ENCODE results near the gene TUBAL3.

The TUBAL3 gene

DNA sequence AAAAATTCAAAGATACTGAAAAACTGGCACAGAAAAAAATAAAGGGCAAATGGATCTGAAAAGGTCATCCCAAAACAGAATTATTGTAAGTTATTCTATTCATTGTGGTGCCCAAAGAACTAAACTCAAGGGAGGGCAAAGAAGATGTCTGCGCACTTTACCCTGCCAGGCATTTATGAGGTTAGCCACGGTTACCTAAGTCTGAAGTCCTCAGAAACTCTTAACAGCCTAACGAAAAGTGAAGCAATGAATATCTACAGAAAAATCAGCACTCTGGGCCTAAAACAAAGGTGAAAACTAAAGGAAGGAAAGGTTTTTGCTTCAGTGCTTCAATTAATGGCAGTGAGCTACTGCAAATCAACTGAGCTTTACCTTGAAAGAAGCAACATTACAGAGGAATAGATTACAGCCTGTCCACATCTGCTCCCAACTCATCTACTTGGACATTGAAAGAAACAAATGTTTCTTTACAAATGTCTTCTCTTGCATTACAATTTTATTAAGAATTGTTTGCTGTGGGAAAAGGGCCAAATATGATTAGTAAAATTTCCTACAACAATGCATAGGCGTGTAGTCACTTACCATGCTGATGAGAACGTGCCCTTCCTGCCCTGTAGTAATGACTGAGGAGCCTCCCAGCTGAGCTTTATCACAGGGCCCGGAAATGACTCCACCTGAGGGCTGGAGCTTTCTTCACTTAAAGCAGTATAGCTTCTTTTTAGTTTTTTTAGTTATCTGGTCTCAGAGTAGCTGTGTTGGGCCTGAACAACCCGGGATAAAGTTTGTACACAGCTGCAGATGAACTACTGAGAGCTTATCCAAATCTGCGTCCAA lies at the start of gene TUBAL3:
TSS of gene TUBAL3 (minus strand) at position 621 of the 834 bp plus-strand sequence. CDS start at position 585, 36 bp downstream.
- FAIRE-seq (no peak), DNase-seq (ENCODE audit: insufficient read length, low spot score) (no peak)

DNA sequence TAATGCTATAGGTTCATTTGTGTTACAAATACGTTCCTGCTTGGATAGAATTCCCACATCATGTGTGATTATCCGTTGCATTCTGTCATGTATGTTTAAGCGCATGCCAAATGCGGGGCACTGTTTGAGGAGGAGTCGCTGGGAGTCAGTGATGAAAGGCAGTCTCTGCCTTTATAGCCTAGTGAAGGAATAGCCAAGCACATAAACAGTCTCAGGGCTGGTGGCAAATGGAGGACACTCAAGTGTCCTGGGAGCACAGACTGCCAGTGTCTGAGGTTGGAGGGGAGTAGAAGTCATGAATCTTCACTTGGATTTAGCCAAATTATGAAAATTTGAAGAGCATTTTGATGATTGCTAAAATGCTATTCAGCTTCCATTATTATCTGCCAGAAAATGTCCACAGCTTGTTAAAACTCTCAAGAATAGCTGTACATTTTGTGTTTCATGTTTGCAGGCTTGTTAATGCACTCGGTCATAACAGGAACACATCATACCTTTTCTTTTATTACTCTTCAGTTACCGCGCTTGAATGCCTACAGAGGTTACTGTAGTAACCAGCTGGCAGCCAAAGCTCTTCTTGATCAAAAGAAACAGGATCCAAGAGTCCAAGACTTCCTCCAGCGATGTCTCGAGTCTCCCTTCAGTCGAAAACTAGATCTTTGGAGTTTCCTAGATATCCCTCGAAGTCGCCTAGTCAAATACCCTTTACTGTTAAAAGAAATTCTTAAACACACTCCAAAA lies 49.3 kb upstream of the TUBAL3 start:
- DNase-seq (ENCODE audit: insufficient read length, low spot score) = no peak
- no peak for FAIRE-seq

DNA sequence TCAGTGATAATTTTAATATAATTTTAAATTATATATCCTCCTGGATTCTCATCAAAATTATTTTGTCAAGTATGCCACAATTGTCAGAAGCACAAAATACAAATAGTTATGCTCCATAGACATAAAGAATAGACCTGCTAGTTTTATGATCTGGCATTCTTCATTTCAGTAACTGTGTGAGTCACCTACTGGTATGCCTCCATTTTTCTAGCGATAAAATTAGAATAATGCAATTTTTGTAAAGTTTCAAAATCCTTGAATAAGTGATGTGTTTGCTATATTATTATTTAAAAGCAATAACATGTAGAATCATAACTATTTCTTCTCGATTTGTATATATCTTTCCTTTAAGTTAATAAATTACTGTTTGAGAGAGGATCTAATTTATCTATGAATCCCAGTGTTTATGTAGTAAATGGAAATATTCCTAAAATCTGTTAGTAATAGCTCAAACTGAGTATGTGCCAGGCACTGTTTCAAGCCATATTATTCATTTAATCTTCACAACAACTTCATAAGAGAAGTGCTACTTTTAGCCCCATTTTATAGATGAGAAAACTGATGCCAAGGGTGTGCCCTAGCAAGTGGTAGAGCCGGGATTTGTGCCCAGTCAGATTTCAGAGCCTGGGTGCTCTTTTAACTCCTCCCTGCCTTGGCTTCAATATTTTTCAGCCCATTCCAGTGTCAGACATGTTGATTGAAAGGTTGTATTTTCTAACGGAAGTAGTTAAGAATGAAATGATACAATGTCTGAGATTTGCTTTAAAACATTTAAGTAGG lies 46.2 kb upstream of the TUBAL3 start:
- FAIRE-seq = no peak
- DNase-seq (ENCODE audit: insufficient read length, low spot score) = no peak

DNA sequence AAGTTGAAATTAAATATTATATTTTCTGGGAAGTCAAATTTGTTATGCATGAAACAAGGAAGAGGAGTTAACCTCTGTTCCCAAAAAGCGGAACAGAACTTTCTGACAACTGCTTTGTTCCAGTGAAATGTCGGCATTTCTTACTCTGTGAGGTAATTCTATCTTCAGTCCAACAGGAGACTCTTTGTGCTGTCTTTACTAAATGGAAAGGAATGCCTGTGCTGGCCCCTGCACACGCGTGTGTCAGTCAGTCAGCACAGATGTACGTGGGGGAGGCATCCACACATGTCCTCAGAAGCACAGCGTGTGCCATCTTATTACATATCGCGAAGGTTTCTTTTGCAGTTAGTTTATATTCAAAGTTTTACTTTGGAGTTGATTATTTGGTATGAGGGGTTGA lies 45.2 kb upstream of the TUBAL3 start:
- FAIRE-seq = no peak
- DNase-seq (ENCODE audit: insufficient read length, low spot score) = peak; percentile 38

- FAIRE-seq = no peak
- DNase-seq (ENCODE audit: insufficient read length, low spot score) = no peak
Measured at GRCh38 chr10:5449227-5449626, 44.6 kb upstream of the TUBAL3 start.

- FAIRE-seq = no peak
- no peak for DNase-seq (ENCODE audit: insufficient read length, low spot score)
Measured at GRCh38 chr10:5448333-5449001, 43.8 kb upstream of the TUBAL3 start.

GRCh38 chr10:5447611-5448071 lies 43.0 kb upstream of the TUBAL3 start:
- DNase-seq (ENCODE audit: insufficient read length, low spot score) (no peak), FAIRE-seq (no peak)

DNA sequence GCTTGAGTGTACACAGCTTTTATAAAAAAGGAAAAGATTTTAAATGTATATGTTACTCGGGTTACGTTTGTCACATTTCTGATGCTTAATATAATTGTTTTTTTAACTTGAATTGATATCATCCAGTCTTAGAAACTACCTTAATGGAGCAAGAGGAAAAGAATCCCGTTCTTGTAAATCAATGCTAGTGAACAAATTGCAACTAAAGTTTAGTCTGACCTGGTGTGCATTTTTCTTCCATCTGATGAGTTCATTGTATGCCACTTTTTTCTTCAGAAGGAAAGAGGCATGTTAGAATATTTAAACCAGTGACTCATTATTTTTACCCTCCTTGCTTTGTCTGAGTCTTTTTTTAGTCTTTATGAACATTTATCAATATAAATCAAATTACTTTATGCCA lies 42.4 kb upstream of the TUBAL3 start:
- FAIRE-seq = no peak
- no peak for DNase-seq (ENCODE audit: insufficient read length, low spot score)

GRCh38 chr10:5446390-5446926 lies 41.8 kb upstream of the TUBAL3 start:
- peak; percentile 78 for DNase-seq (ENCODE audit: insufficient read length, low spot score)
- FAIRE-seq = peak; percentile 4

GRCh38 chr10:5445006-5445405 lies 40.4 kb upstream of the TUBAL3 start:
- FAIRE-seq (no peak), DNase-seq (ENCODE audit: insufficient read length, low spot score) (no peak)

- FAIRE-seq (no peak), DNase-seq (ENCODE audit: insufficient read length, low spot score) (no peak)
Measured at GRCh38 chr10:5443429-5443828, 38.8 kb upstream of the TUBAL3 start.

- no peak for FAIRE-seq
- no peak for DNase-seq (ENCODE audit: insufficient read length, low spot score)
Measured at GRCh38 chr10:5442990-5443370, 38.4 kb upstream of the TUBAL3 start.

DNA sequence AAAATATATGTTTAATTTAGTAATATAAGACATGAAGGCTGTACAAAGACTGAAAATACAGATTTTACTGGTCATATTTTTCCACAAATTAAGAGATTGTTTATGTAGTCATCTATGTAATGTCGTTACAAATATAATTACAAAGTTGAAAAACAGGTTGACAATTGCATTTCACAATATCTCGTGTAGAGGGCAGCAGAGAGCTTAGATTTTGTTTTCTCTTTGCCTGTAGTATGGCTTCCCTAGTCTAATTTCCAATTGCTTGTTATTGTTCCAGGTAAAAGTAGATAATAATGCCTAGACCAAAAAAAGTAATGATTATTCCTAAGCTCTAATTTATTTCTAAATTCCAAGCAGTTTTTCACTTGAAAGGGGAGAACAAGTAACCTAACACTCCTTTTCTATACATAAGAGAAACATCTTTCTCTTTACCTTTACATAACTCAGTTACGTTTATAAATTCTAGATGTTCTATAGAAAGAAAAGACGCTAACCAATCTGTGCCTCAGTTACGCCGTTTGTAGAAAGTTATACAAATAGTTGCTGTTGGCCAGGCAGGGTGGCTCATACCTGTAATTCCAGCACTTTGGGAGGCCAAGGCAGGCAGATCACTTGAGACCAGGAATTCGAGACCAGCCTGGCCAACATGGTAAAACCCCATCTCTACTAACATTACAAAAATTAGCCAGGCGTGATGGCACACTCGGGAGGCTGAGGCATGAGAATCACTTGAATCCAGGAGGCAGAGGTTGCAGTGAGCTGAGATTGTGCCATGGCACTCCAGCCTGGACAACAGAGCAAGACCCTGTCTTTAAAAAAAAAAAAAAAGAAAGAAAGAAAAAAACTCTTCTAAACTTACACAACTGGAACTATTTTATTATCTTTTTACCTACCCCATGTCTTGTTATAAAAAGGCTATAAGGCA lies 37.7 kb upstream of the TUBAL3 start:
- FAIRE-seq = no peak
- DNase-seq (ENCODE audit: insufficient read length, low spot score) = peak; percentile 26

- no peak for DNase-seq (ENCODE audit: insufficient read length, low spot score)
- FAIRE-seq = no peak
Measured at GRCh38 chr10:5441106-5441505, 36.5 kb upstream of the TUBAL3 start.

DNA sequence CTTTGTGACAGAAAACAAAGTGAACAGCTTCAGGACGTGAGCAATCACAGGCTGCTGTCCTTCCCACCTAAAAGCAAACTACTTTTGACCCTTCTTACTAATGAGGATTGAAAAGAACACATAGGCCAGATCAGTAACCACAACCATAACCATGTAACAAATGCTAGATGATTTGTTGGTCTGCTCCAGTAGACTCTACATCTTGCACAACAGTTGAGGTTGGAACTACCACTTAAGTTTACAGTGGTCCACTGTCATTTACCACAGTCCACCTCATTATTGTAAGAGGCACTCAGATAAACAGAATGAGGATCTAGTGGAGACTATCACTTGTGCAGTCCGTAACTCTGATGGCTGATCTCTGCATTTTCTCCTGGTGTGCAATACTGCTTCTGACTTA lies 35.6 kb upstream of the TUBAL3 start:
- no peak for DNase-seq (ENCODE audit: insufficient read length, low spot score)
- FAIRE-seq = no peak

DNA sequence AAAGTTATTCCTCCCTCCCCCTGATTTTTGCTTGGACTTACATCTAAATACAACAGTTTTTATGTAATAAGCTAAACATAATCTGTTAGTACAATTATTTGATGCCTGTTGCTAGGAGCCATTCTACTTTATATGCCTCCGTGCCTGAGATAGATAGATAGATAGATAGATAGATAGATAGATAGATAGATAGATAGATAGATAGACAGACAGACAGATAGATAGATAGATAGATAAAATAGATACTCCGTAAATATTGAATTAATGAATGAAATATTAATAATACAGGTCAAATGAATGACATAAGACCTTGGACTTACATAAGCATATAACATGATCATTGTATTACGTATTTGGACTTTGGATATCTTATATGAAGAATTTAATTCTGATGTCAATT lies 30.7 kb upstream of the TUBAL3 start:
- FAIRE-seq = no peak

DNA sequence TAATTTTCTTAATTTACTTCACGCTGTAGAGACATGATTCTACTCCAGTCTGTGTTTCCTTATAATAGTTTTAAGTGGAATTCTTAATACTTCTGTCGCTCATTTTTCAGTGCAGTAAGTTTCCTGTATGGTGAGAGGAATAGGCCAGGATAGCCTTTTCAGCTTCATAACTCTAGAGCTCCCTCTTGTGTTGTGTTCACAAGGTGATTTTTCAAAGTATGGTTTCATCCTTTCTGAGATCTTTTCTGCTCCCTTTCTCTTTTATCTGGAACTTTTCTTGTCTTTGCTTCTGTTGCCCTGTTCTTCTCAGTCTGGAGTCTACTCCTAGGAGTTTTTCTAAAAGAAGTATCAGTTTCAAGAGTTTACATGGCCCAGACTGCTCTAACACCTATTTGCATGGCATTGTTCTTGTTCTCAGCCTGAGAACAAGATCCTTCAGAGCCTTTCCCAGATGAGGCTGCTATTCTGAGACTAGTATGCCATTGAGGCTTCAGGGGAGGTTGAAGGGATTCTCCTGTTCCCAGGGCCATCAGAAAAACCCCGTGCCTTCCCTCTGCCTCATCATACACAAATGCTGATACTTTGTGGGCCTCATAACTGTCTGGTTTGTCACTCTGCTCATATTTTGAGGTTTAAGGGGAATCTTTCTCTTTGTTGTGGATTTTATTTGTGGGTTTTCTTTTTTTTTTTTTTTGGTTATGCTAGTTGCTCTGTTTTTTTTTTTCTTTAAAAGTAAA lies 29.6 kb upstream of the TUBAL3 start:
- FAIRE-seq = no peak
- peak; percentile 19 for DNase-seq (ENCODE audit: insufficient read length, low spot score)

More for the DNA sequence above, 30.7 kb upstream of the TUBAL3 start:
- no peak for DNase-seq (ENCODE audit: insufficient read length, low spot score)

GRCh38 chr10:5433182-5433581 lies 28.6 kb upstream of the TUBAL3 start:
- DNase-seq (ENCODE audit: insufficient read length, low spot score) (no peak), FAIRE-seq (no peak)

- no peak for DNase-seq (ENCODE audit: insufficient read length, low spot score)
- no peak for FAIRE-seq
Measured at GRCh38 chr10:5428133-5428532, 23.5 kb upstream of the TUBAL3 start.

All from HTR-8/SVneo (cell line).